ENCODE measurements around the gene SH3GL1. TPM values are rescaled to one million over a fixed set of nuclear protein-coding genes. Genes with fewer than 3 reads are reported as not detected.

The SH3GL1 gene
- total and polyA plus RNA-seq, 11 donors = 14.4 to 43.6 (median 22.2) TPM

- intact Hi-C loops (cut with DNase I) = no loop called here
- ATAC-seq = no peak
- WGBS, 4 donors = 94 to 99% (median 94%) methylated on average over 8 to 10 of the region's 10 CpGs
Measured at GRCh38 chr19:4437103-4437502, 36.8 kb upstream of the SH3GL1 start.

DNA sequence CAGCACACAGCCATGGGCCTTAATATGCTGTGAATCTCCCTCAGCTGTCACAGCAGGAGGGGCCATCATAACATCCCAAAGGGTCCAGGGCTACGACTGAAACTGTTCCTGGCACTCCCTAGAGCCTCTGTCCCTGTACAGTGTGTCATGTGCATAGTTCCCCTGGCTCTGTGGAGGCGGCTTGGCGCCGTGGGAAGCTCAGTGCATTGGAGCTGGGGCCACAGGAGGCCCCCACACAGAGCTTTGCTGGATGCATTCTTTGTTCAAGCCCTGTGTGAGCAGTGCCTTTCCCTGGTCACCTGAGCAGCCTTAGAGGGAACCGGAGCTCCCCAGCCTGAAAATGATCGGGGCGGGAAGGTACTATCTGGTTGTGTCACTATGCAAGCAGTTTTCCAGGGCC is 35.9 kb upstream of the SH3GL1 start:
- TF ChIP-seq CTCF (IDR thresholded peaks at IDR 0.05) = no peak
- TF ChIP-seq POLR2A (IDR thresholded peaks at IDR 0.05) = no peak
- H3K9me3 ChIP-seq = no peaks in the 10 kb centered on the region
- H3K27ac ChIP-seq = no peak overlapping the region
- intact Hi-C loops (cut with DNase I) = no loop called here
- H3K36me3 ChIP-seq = peaks cover 0 to 31% (median 11%) of the 10 kb centered on the region in 9 donors
- peaks cover 0 to 13% (median 0%) of the 10 kb centered on the region in 12 donors for H3K4me1 ChIP-seq
- WGBS, 4 donors = 82 to 90% (median 90%) methylated on average over 4 to 7 of the region's 7 CpGs
- DNase-seq = no peak
- H3K4me3 ChIP-seq = no peak overlapping the region
- ATAC-seq = no peak
- H3K27me3 ChIP-seq = no peaks in the 10 kb centered on the region

More at GRCh38 chr19:4437103-4437502, 36.8 kb upstream of the SH3GL1 start:
- Histone ChIP-seq H3K27me3 (no peaks in the 10 kb centered on the region), H3K4me1 (peaks cover 0 to 6% (median 0%) of the 10 kb centered on the region in 12 donors), H3K4me3 (no peak overlapping the region), H3K9me3 (no peaks in the 10 kb centered on the region), H3K27ac (no peak overlapping the region), H3K36me3 (peaks cover 0 to 23% (median 6%) of the 10 kb centered on the region in 9 donors)
- no peak for TF ChIP-seq CTCF (IDR thresholded peaks at IDR 0.05)
- no peak for TF ChIP-seq POLR2A (IDR thresholded peaks at IDR 0.05)
- no peak for DNase-seq

- 87 to 96% (median 91%) methylated on average over 9 of the region's 9 CpGs for WGBS, 4 donors
- no peak for ATAC-seq
Measured at GRCh38 chr19:4434391-4434790, 34.0 kb upstream of the SH3GL1 start.

GRCh38 chr19:4432918-4433506 is 32.7 kb upstream of the SH3GL1 start:
- TF ChIP-seq CTCF (IDR thresholded peaks at IDR 0.05) (no peak), POLR2A (IDR thresholded peaks at IDR 0.05) (no peak)
- ATAC-seq (no peak), DNase-seq (peak in 1 of 5 donors; percentile 48)
- Histone ChIP-seq H3K36me3 (peaks cover 0 to 51% (median 17%) of the 10 kb centered on the region in 9 donors), H3K27me3 (no peaks in the 10 kb centered on the region), H3K27ac (no peak overlapping the region), H3K9me3 (no peaks in the 10 kb centered on the region), H3K4me3 (no peak overlapping the region), H3K4me1 (peaks cover 0 to 22% (median 0%) of the 10 kb centered on the region in 12 donors)
- WGBS, 4 donors = 95 to 96% (median 95%) methylated on average over 25 to 28 of the region's 28 CpGs
- intact Hi-C loops (cut with DNase I) = no loop called here

More at GRCh38 chr19:4434391-4434790, 34.0 kb upstream of the SH3GL1 start:
- DNase-seq = no peak
- no peaks in the 10 kb centered on the region for H3K9me3 ChIP-seq
- intact Hi-C loops (cut with DNase I) = no loop called here
- H3K4me1 ChIP-seq = peaks cover 0 to 22% (median 0%) of the 10 kb centered on the region in 12 donors
- H3K27ac ChIP-seq = no peak overlapping the region
- no peak for TF ChIP-seq POLR2A (IDR thresholded peaks at IDR 0.05)
- TF ChIP-seq CTCF (IDR thresholded peaks at IDR 0.05) = no peak
- H3K27me3 ChIP-seq = no peaks in the 10 kb centered on the region
- H3K4me3 ChIP-seq = no peak overlapping the region
- peaks cover 0 to 46% (median 17%) of the 10 kb centered on the region in 9 donors for H3K36me3 ChIP-seq
